Measurements from ENCODE around the gene TFDP3.

GRCh38 chrX:133179500-133179899 is 38.7 kb downstream of the TFDP3 start:
- no peak for TF ChIP-seq CTCF (IDR thresholded peaks at IDR 0.05)
- TF ChIP-seq POLR2A (IDR thresholded peaks at IDR 0.05; ENCODE audit: low read depth) = no peak
- TF ChIP-seq POLR2AphosphoS5 (IDR thresholded peaks at IDR 0.05) = no peak
